Ovary (tissue), 9 donors: ENCODE results near the gene SUSD3. TPM values are rescaled to one million over a fixed set of nuclear protein-coding genes. Genes with fewer than 3 reads are reported as not detected.

ENCODE experiments used
- DNase-seq, 5 donors: peaks; one replicate each; pipeline ENCODE4 v3.0.0-alpha.2; 2019 to 2020
- H3K27ac ChIP-seq, 2 donors: fragments of 200-600 bp; one replicate each; pipeline versions ENCODE4 v1.5.1 to v1.8.0; 2019 to 2022
- H3K27me3 ChIP-seq: fragments of 200-600 bp; one replicate; pipeline ENCODE4 v1.8.0; 2022
- H3K36me3 ChIP-seq: fragments of 200-600 bp; sonication (generic); one replicate; pipeline ENCODE4 v1.5.1; 2019
- H3K4me1 ChIP-seq: one replicate; pipeline ENCODE4 v1.8.1; 2013; ENCODE audit warnings: mild to moderate bottlenecking, moderate library complexity; ENCODE audit not compliant: insufficient read depth
- H3K4me3 ChIP-seq: fragments of 200-600 bp; sonication (generic); one replicate; pipeline ENCODE4 v1.5.1; 2017
- H3K9me3 ChIP-seq, 2 donors: fragments of 200-600 bp in 1 of 2; sonication (generic) in 1 of 2; one replicate each; pipeline versions ENCODE4 v1.5.1 to v1.8.1; 2013 to 2019; ENCODE audit warnings: mild to moderate bottlenecking in 1 of 2, moderate library complexity in 1 of 2
- EP300 ChIP-seq: sonication (generic); formaldehyde crosslinking; IDR thresholded peaks from one replicate; pipeline ENCODE4 v1.6.1; 2017; ENCODE audit warnings: antibody characterized with exemption
- POLR2A ChIP-seq: fragments of 450-650 bp; IDR thresholded peaks from one replicate; pipeline ENCODE4 v1.6.1; 2017; ENCODE audit warnings: antibody characterized with exemption, mild to moderate bottlenecking, moderate library complexity
- WGBS, 3 donors: extraction: QIAGEN DNeasy Blood & Tissue Kit in 1 of 3; methylation state at CpG; one replicate each; pipeline versions ENCODE4 v1.1.5 to v1.1.7; 2013 to 2017; 5-methylcytosine and 5-hydroxymethylcytosine counted together
- intact Hi-C, 4 donors: fragments of 100-400 bp; cut with DNase I; formaldehyde crosslinking; loops; one replicate each; pipeline versions ENCODE4 v1.11.0 to v1.15.1; 2022 to 2023
- polyA plus RNA-seq, 2 donors: library from polyadenylated mRNA; stranded (reverse); fragments of 200-250 nt in 1 of 2; fragments of 350-450 nt in 1 of 2; fragmentation: Illumina TruSeq in 1 of 2; extraction: RNeasy Lipid Tissue Mini Kit (QIAGEN cat#74804) in 1 of 2; gene quantifications; one replicate each; pipeline ENCODE4 v1.2.3, GENCODE V29; 2013 to 2014
- total RNA-seq, 7 donors: library from RNA; depleted of rRNA in 2 of 7; stranded (reverse); fragments of >200 nt in 2 of 7; fragmentation: NEBNext Ultra II Directional in 3 of 7; extraction: Animal tissue kit (Norgen Biotek cat#: 25700) in 3 of 7; gene quantifications; one replicate each; pipeline versions ENCODE4 v1.1.0 to v1.2.4, GENCODE V29; 2016 to 2023
- TF ChIP-seq, protein P1 (sequence below), 3 donors: fragments of 450-650 bp in 2 of 3; fragments of 200-600 bp in 1 of 3; IDR thresholded peaks; one replicate each; pipeline versions ENCODE4 v1.5.1 to v1.8.0; 2016 to 2022; ENCODE audit warnings: antibody characterized with exemption in 3 of 3, mild to moderate bottlenecking in 1 of 3
- donor health status: DM: no; HTN: no; CAD: no; lungs with moderate emphysema.
- donor health status: DM: no; HTN: no; CAD: no.
- donor health status: Bipolar disorder and iron deficiency.
- donor health status: DM: yes; HTN: yes; CAD: no.
- donor health status: DM: no; HTN: no; CAD: no.
- donor health status: DM: yes; HTN: yes; CAD: no.

The SUSD3 gene
- total and polyA plus RNA-seq, 9 donors, result 9.6 to 66.1 (median 42.4) TPM

DNA sequence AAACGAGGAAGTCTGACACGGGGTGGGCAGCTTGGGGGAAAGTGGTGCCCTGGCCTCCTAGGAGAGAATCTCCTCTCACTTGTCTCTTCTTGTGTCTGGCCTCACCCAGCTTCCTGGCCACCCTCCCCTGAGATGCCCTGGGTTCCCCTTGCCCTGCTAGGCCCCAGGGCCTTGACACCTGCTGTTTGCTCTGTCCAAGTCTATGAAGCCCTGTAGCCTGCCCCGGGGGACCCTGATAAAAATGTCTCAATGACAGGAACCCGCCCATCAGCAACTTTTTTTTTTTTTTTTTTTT, 35.0 kb upstream of the SUSD3 start:
- TF ChIP-seq POLR2A (no peak), EP300 (no peak)
- TF ChIP-seq, protein P1, sequence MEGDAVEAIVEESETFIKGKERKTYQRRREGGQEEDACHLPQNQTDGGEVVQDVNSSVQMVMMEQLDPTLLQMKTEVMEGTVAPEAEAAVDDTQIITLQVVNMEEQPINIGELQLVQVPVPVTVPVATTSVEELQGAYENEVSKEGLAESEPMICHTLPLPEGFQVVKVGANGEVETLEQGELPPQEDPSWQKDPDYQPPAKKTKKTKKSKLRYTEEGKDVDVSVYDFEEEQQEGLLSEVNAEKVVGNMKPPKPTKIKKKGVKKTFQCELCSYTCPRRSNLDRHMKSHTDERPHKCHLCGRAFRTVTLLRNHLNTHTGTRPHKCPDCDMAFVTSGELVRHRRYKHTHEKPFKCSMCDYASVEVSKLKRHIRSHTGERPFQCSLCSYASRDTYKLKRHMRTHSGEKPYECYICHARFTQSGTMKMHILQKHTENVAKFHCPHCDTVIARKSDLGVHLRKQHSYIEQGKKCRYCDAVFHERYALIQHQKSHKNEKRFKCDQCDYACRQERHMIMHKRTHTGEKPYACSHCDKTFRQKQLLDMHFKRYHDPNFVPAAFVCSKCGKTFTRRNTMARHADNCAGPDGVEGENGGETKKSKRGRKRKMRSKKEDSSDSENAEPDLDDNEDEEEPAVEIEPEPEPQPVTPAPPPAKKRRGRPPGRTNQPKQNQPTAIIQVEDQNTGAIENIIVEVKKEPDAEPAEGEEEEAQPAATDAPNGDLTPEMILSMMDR (IDR thresholded peaks at IDR 0.05), result no peak
- no peak for DNase-seq
- H3K4me1 ChIP-seq, result no peaks in the 10 kb centered on the region
- H3K4me3 ChIP-seq, result no peak overlapping the region
- intact Hi-C loops, result no loop called here
- no peaks in the 10 kb centered on the region for H3K27me3 ChIP-seq
- H3K27ac ChIP-seq, result no peak overlapping the region
- no peaks in the 10 kb centered on the region for H3K9me3 ChIP-seq
- WGBS, 3 donors, result 74 to 91% (median 85%) methylated on average over 4 of the region's 4 CpGs
- no peaks in the 10 kb centered on the region for H3K36me3 ChIP-seq

DNA sequence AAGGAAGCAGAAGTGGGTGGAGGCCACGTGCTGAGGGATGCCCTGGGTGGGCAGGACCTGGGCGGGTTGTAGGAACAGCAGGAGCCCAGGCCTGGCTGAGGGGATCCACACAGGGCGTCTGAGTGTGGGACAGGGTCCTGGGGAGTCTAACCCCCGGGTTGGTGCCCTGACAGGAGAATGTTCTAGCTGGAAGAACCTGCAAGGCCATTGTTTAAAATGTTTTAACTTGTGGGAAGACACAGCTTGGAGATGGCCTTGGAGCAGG, 33.9 kb upstream of the SUSD3 start:
- TF ChIP-seq, protein P1 (IDR thresholded peaks at IDR 0.05), result no peak
- TF ChIP-seq POLR2A (no peak), EP300 (no peak)
- WGBS, 3 donors, result 54 to 74% (median 60%) methylated on average over 4 of the region's 4 CpGs

DNA sequence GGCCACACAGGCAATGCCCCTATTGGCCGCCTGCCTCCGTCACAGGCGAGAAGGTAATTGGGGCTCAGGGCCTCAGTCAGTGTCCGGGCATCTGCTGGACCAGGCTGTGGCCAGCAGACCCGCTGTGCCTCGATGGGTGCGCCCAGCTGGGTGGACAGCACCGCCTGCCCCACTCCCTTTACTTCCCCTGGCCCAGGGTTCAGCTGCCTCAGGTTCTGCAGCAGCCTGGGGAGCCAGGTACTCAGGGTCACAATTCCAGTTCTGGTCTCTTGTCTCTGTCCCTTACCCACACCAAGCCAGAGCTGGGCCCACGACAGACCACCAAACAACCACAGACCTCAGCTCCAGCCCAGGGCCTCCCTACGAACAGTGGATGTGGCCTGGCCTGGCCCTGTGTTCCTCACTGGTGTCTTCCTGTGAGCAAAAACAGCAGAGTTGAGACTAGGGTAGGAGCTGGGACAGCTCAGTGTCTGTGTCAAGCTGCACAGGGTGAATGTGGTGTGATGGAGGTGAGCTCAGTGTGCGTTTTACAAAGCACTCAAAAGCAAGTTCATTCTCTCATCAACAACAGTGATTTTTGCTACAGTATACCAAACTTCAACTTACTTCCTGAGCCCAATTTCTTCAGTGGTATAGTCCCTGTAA, 33.4 kb upstream of the SUSD3 start:
- no peaks in the 10 kb centered on the region for H3K36me3 ChIP-seq
- no peak overlapping the region for H3K27ac ChIP-seq
- WGBS, 3 donors, result 84 to 89% (median 87%) methylated on average over 7 to 11 of the region's 11 CpGs
- no peaks in the 10 kb centered on the region for H3K4me1 ChIP-seq
- DNase-seq, result no peak
- no peaks in the 10 kb centered on the region for H3K27me3 ChIP-seq
- no peak overlapping the region for H3K4me3 ChIP-seq
- intact Hi-C loops, result no loop called here
- no peaks in the 10 kb centered on the region for H3K9me3 ChIP-seq
- TF ChIP-seq POLR2A, result no peak
- no peak for TF ChIP-seq EP300
- TF ChIP-seq, protein P1 (IDR thresholded peaks at IDR 0.05), result no peak

More for the DNA sequence above, 33.9 kb upstream of the SUSD3 start:
- no peak overlapping the region for H3K27ac ChIP-seq
- DNase-seq, result no peak
- no peaks in the 10 kb centered on the region for H3K9me3 ChIP-seq
- H3K36me3 ChIP-seq, result no peaks in the 10 kb centered on the region
- no peak overlapping the region for H3K4me3 ChIP-seq
- intact Hi-C loops, result no loop called here
- no peaks in the 10 kb centered on the region for H3K4me1 ChIP-seq
- H3K27me3 ChIP-seq, result no peaks in the 10 kb centered on the region

DNA sequence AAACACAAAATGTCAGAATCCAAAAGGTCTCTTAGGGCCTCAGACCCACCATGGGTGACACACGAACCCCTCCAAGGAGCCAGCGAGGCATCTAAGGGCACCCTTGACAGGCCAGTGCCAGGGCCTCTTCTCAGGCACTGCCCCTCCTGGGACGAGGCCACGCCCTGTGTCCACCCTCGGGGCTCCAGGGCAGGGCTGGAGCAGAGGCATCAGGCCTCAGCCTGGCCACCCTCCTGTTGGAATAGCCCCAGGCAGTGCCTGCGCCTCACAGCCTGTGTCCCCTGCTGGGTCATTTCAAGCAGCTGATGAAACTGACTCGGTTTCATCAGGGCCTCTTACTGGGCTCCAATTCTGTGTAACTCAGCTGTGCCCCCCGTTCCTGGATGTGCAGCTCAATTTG, 32.8 kb upstream of the SUSD3 start:
- no peaks in the 10 kb centered on the region for H3K36me3 ChIP-seq
- H3K4me3 ChIP-seq, result no peak overlapping the region
- WGBS, 3 donors, result 78 to 88% (median 85%) methylated on average over 5 to 8 of the region's 8 CpGs
- H3K27me3 ChIP-seq, result no peaks in the 10 kb centered on the region
- no peaks in the 10 kb centered on the region for H3K4me1 ChIP-seq
- intact Hi-C loops, result no loop called here
- no peak for DNase-seq
- no peak for TF ChIP-seq POLR2A
- TF ChIP-seq, protein P1 (IDR thresholded peaks at IDR 0.05), result no peak
- no peaks in the 10 kb centered on the region for H3K9me3 ChIP-seq
- no peak overlapping the region for H3K27ac ChIP-seq

DNA sequence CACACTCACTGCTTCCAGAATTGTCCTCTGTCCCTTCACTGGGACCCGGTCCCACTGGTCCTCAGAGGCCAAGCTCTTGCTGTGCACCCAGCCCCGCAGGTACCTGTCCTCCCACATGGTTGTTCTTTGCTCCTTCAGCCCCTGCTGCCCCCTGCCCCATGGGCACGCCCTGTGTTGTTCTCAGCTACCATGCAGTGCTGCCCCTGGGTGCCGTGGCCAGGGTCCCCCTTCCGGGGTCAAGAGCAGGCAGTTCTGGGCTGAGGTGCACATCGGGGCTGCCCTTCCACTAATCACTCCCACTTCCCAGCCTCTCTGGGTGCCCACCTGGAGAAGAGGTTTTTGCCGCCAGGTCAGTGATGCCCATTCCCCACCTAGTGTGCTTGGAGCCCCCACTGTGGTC, 31.9 kb upstream of the SUSD3 start:
- intact Hi-C loops, result no loop called here

More for the DNA sequence above, 31.9 kb upstream of the SUSD3 start:
- Histone ChIP-seq H3K9me3 (no peaks in the 10 kb centered on the region), H3K27ac (no peak overlapping the region), H3K36me3 (no peaks in the 10 kb centered on the region), H3K4me1 (peaks cover under 1% of the 10 kb centered on the region), H3K4me3 (no peak overlapping the region), H3K27me3 (no peaks in the 10 kb centered on the region)
- DNase-seq, result no peak
- 94 to 97% (median 94%) methylated on average over 6 to 7 of the region's 7 CpGs for WGBS, 3 donors
- TF ChIP-seq EP300 (no peak), POLR2A (no peak)
- TF ChIP-seq, protein P1 (IDR thresholded peaks at IDR 0.05), result no peak
